Measurements from ENCODE around the gene CDC25B.
A peak's percentile ranks its signal among the peaks of the same experiment; 100 is the strongest.

The CDC25B gene

GRCh38 chr20:3814928-3815495 is 18.9 kb downstream of the CDC25B start:
- ATAC-seq: no peak
- TF ChIP-seq ZNF70 (CRISPR knock-in tag; IDR thresholded peaks at IDR 0.05): no peak
- TF ChIP-seq ARNTL (CRISPR knock-in tag; IDR thresholded peaks at IDR 0.05; ENCODE audit: borderline replicate concordance, low read depth): no peak
- TF ChIP-seq ESRRG (CRISPR knock-in tag; IDR thresholded peaks at IDR 0.05): no peak
- TF ChIP-seq ZFP3 (CRISPR knock-in tag; IDR thresholded peaks at IDR 0.05): no peak
- no peak for TF ChIP-seq GLIS3 (CRISPR knock-in tag; IDR thresholded peaks at IDR 0.05)
- no peak for TF ChIP-seq ISL1 (CRISPR knock-in tag; IDR thresholded peaks at IDR 0.05)
- TF ChIP-seq CSDC2 (CRISPR knock-in tag; IDR thresholded peaks at IDR 0.05): no peak
- no peak for TF ChIP-seq CREB5 (CRISPR knock-in tag; IDR thresholded peaks at IDR 0.05; ENCODE audit: low read depth)
- no peak for TF ChIP-seq RARB (CRISPR knock-in tag; IDR thresholded peaks at IDR 0.05)
- no peak for TF ChIP-seq POU6F1 (CRISPR knock-in tag; IDR thresholded peaks at IDR 0.05; ENCODE audit: borderline replicate concordance, low read depth)
- no peak for TF ChIP-seq ZNF565 (CRISPR knock-in tag; conservative IDR thresholded peaks at IDR 0.05; ENCODE audit: low read depth)

GRCh38 chr20:3815703-3816315 is 19.7 kb downstream of the CDC25B start:
- TF ChIP-seq CSDC2 (CRISPR knock-in tag; IDR thresholded peaks at IDR 0.05) (no peak), CSRNP3 (CRISPR knock-in tag; IDR thresholded peaks at IDR 0.05) (no peak), PATZ1 (CRISPR knock-in tag; IDR thresholded peaks at IDR 0.05; ENCODE audit: borderline replicate concordance) (no peak), BACH2 (CRISPR knock-in tag; IDR thresholded peaks at IDR 0.05; ENCODE audit: borderline replicate concordance) (no peak), GLIS3 (CRISPR knock-in tag; IDR thresholded peaks at IDR 0.05) (no peak), CREB5 (CRISPR knock-in tag; IDR thresholded peaks at IDR 0.05; ENCODE audit: low read depth) (no peak)
- ATAC-seq: no peak

GRCh38 chr20:3818155-3819151 is 22.3 kb downstream of the CDC25B start:
- peak; percentile 85 for ATAC-seq
- peak; percentile 63; the same call in 1 of the 2 replicates for TF ChIP-seq TCF4 (CRISPR knock-in tag; IDR thresholded peaks at IDR 0.05; ENCODE audit: borderline replicate concordance)
- TF ChIP-seq ZFP3 (CRISPR knock-in tag; IDR thresholded peaks at IDR 0.05): no peak
- TF ChIP-seq TSHZ2 (CRISPR knock-in tag; IDR thresholded peaks at IDR 0.05): peak; percentile 71; the same call in 1 of the 2 replicates
